ENCODE data around the gene ATP9A. TPM values are rescaled to one million over a fixed set of nuclear protein-coding genes. Genes with fewer than 3 reads are reported as not detected.
"Not testable (repeated sequence)": the region's sequence is repeated elsewhere in the genome, so short reads cannot be mapped to it uniquely, and the experiment has no call there.

Gene ATP9A
- total RNA-seq, 1 experiment from 2014 or later = 17.2 TPM

- DNase-seq (ENCODE audit: low read depth, low spot score) = no peak
- in situ Hi-C loops (cut with HindIII; ENCODE audit: low pct_unique_long_range_greater_than_20kb, low sequenced_read_pairs) = no loop called here
These were observed 79.5 kb downstream of the ATP9A start for GRCh38 chr20:51688600-51689244.

- in situ Hi-C loops (cut with HindIII; ENCODE audit: low pct_unique_long_range_greater_than_20kb, low sequenced_read_pairs) = no loop called here
- DNase-seq (ENCODE audit: low read depth, low spot score) = no peak
These were observed 80.6 kb downstream of the ATP9A start for GRCh38 chr20:51687630-51688029.

DNA sequence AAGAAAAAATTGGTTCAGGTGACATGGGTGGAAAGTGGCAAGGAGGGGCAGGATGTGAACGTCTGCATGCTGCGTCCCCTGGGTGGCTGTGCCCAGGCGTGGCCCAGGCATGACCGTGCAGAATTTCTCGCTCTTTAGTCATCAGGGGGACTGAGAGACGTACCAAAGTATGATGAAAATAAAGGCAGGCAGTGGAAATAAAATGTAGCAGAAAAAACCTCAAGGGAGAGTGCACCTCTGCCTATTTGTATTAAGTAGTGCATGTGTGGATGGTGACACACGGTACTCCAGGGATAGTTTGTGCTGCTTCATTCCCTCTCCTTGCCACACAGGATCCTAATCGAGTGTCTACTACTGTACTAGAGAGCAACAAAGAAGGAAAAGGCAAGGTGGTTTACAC, 81.1 kb downstream of the ATP9A start:
- in situ Hi-C loops (cut with HindIII; ENCODE audit: low pct_unique_long_range_greater_than_20kb, low sequenced_read_pairs) = no loop called here
- DNase-seq (ENCODE audit: low read depth, low spot score) = no peak

DNA sequence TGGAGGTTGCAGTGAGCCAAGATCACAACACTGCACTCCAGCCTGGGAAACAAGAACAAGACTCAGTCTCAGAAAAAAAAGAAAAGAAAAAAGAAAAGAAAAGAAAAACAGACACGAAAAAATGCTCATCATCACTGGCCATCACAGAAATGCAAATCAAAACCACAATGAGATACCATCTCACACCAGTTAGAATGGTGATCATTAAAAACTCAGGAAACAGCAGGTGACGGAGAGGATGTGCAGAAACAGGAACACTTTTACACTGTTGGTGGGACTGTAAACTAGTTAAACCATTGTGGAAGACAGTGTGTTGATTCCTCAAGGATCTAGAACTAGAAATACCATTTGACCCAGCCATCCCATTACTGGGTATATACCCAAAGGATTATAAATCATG, 82.7 kb downstream of the ATP9A start:
- in situ Hi-C loops (cut with HindIII; ENCODE audit: low pct_unique_long_range_greater_than_20kb, low sequenced_read_pairs); DNase-seq (ENCODE audit: low read depth, low spot score): not testable (repeated sequence)

DNA sequence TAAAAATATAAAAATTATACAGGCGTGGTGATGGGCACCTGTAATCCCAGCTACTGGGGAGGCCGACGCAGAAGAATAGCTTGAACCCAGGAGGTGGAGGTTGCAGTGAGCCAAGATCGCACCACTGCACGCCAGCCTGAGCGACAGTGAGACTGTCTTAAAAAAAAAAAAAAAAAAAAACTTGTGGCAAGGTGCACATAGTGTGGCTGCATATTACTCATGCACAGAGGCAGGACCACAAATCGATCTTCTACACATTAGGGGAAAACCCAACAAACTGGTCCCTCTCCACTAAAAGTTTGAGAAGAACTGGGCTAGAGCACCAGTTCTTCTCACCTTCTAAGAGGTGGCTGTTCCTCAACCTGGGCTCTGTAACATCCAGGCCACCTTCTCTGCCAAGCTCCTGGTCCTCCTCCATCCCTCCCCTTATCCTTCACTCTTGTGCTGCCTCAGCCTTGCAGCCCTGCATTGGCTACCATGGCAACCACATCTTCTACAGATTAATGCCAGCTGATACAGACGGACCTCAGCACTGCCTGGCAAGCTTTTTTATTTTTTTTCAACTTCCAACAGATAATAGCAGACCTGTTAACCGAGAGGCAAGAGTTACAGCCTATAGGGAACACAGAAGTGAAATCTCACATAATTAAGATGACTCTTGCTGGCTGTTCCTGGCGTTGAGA, 88.0 kb downstream of the ATP9A start:
- in situ Hi-C loops (cut with HindIII; ENCODE audit: low pct_unique_long_range_greater_than_20kb, low sequenced_read_pairs) = no loop called here
- no peak for DNase-seq (ENCODE audit: low read depth, low spot score)

GRCh38 chr20:51679254-51679921, 88.8 kb downstream of the ATP9A start:
- DNase-seq (ENCODE audit: low read depth, low spot score) = no peak
- in situ Hi-C loops (cut with HindIII; ENCODE audit: low pct_unique_long_range_greater_than_20kb, low sequenced_read_pairs) = no loop called here

DNA sequence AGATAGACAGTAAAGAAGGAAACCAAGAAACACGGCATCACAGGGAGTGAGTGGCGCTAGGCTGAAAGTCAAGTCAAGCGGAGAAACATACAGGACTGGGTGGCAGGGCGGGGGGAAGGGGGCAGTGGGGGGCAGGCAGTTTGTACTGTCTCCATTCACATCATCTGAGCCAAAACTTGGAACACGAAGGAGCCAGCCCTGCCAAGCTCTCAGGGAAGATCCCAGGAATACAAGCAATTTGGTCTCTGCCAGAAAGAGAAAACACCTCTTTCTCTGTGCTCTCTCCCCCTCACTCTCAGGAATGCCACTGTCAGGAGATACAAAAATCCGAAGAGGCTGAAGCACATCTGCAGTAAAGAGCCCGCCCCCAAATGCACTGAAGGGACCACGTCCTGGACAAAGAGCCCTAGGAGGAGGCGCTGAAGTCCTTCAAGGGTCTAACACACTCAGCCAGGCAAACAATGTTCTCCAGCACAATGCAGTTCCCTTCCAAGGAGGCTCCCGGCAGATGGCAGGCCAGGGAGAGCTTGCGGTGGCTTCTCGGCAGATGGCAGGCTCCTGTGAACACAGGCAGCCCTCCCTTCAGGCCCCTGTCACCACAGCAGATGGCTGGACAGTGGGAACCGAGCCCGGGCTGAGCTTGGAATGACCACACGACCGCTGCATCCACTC, 90.0 kb downstream of the ATP9A start:
- in situ Hi-C loops (cut with HindIII; ENCODE audit: low pct_unique_long_range_greater_than_20kb, low sequenced_read_pairs) = no loop called here

GRCh38 chr20:51668947-51669346, 99.2 kb downstream of the ATP9A start:
- in situ Hi-C loops (cut with HindIII; ENCODE audit: low pct_unique_long_range_greater_than_20kb, low sequenced_read_pairs) = no loop called here
- DNase-seq (ENCODE audit: low read depth, low spot score) = no peak

More for the DNA sequence above, 90.0 kb downstream of the ATP9A start:
- no peak for DNase-seq (ENCODE audit: low read depth, low spot score)

- in situ Hi-C loops (cut with HindIII; ENCODE audit: low pct_unique_long_range_greater_than_20kb, low sequenced_read_pairs) = no loop called here
- no peak for DNase-seq (ENCODE audit: low read depth, low spot score)
These were observed 99.7 kb downstream of the ATP9A start for GRCh38 chr20:51668515-51668914.

GRCh38 chr20:51667491-51667890, 100.7 kb downstream of the ATP9A start:
- in situ Hi-C loops (cut with HindIII; ENCODE audit: low pct_unique_long_range_greater_than_20kb, low sequenced_read_pairs) = no loop called here
- DNase-seq (ENCODE audit: low read depth, low spot score) = no peak

DNA sequence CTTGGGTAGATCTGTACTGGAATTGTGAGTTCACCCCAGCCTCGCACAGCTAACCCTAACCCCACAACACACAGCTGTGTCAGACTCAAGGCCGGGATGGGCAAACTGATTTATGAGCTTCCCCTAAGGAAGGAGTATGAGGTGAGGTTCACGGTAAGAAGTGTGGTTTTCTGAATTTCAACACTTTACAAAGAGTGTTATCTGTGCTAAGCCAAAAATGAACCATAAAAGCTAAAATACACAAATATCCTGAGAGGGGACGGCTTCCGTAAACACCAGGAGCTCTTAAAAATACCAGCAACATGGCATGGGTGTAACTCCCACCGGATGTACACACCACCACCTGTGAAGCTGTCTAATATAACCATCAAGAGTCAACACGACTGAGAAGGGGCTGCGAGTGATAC, 101.2 kb downstream of the ATP9A start:
- no peak for DNase-seq (ENCODE audit: low read depth, low spot score)
- in situ Hi-C loops (cut with HindIII; ENCODE audit: low pct_unique_long_range_greater_than_20kb, low sequenced_read_pairs) = no loop called here

GRCh38 chr20:51666126-51666525, 102.1 kb downstream of the ATP9A start:
- in situ Hi-C loops (cut with HindIII; ENCODE audit: low pct_unique_long_range_greater_than_20kb, low sequenced_read_pairs) = no loop called here
- no peak for DNase-seq (ENCODE audit: low read depth, low spot score)

- no peak for DNase-seq (ENCODE audit: low read depth, low spot score)
- in situ Hi-C loops (cut with HindIII; ENCODE audit: low pct_unique_long_range_greater_than_20kb, low sequenced_read_pairs) = no loop called here
These were observed 102.6 kb downstream of the ATP9A start for GRCh38 chr20:51665543-51666118.

DNA sequence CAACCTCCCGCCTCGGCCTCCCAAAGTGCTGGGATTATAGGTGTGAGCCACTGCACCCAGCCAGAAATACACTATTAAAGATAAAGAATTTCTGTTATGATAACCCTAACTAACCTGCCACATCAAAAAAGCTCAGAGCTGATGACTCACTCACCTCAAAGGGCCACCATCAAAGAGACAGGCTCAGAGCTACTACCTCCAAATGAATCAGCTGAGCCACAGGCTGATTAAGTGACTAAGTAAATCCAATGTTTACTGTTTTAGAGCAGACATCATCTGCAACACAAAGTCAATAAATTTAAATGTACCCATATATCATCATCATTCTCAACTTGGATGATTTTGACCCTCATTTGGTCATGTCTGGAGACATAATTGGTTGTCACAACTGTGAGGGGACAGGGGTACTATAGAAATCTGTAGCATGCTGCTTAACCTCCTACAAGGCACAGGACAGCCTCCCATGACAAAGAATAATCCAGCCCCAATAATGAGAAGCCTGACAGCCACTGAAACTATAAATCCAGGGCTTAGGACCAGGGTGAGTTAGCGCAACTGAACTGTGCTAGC, 106.5 kb downstream of the ATP9A start:
- in situ Hi-C loops (cut with HindIII; ENCODE audit: low pct_unique_long_range_greater_than_20kb, low sequenced_read_pairs) = no loop called here
- DNase-seq (ENCODE audit: low read depth, low spot score) = no peak

- no peak for DNase-seq (ENCODE audit: low read depth, low spot score)
- in situ Hi-C loops (cut with HindIII; ENCODE audit: low pct_unique_long_range_greater_than_20kb, low sequenced_read_pairs) = no loop called here
These were observed 107.2 kb downstream of the ATP9A start for GRCh38 chr20:51660672-51661608.

GRCh38 chr20:51659491-51660050, 108.6 kb downstream of the ATP9A start:
- in situ Hi-C loops (cut with HindIII; ENCODE audit: low pct_unique_long_range_greater_than_20kb, low sequenced_read_pairs) = no loop called here
- DNase-seq (ENCODE audit: low read depth, low spot score) = no peak

All from SK-MEL-5 (cell line).